CD4-positive, alpha-beta T cell treated with Interleukin-1 beta for 1 hour (primary cell): ENCODE results near the gene CA7.

Experiments
- DNase-seq, 2 donors: peaks; one replicate each; pipeline ENCODE4 v3.0.0-alpha.2; 2020 to 2022

CA7 gene

DNA sequence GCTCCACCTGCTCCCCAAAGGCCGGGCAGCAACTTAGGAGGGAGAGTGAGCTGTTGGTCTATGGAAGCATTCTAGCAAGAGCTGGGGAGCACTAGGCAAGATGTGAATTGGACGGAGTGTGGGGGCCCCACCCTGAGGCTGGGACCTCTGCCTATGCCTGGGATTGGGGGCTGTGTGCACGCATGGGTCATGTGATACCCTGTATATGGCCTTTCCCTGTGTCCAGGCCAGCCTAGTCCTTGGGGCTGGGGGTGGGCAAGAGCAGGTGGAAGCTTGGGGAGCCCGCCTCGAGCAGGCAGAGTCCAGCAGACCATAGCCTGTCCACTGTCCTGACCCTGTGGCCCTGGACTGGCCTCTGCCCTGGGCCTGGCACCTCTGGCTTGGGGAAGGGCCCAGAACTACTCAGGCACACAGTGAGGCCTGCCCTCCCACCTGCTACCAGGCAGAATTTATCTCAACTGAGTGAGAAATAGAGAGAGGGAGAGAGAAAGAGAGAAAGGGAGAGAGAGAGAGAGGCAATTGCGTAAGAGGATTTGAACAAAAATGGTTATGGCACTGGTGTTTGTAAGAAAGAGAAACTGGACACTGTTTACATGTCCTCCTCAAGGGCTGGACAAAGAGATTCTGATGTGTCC, 55.2 kb downstream of the CA7 start:
- no peak for DNase-seq

GRCh38 chr16:66899945-66900710, 55.9 kb downstream of the CA7 start:
- DNase-seq, result no peak

DNA sequence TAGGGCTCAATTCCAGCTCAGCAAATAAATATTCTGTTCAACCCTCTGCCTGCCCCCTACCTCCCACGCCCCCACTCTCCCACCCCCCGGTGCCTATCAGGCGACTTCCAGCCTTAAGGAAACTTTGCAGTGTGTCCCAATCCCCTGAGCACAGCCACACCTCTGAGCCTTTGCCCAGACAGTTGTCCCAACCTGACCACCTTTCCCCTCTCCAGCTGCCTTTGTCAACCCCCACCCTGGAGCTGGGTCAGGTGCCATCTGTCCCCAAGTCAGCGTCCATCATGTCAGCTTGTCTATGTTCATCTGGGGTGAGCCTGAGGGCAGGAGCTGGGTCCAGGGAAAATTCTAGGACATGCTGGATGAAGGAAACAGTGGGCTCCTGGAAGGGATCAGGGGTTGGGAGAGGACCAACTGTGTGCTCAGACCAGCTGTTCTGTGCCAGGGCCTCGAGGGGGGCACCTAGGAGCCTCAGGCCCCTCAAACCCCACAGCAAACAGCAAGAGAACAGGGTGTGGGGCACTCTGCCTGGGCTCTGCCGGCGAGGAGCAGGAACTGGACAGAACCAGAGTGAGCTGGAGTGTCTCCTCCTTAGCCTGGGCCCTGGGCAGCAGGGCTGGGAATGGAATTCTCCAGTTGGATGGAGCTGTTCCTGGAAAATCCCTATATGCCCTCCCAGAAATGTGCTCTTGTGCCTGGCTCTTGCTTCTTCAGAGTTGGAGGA, 56.7 kb downstream of the CA7 start:
- no peak for DNase-seq

DNA sequence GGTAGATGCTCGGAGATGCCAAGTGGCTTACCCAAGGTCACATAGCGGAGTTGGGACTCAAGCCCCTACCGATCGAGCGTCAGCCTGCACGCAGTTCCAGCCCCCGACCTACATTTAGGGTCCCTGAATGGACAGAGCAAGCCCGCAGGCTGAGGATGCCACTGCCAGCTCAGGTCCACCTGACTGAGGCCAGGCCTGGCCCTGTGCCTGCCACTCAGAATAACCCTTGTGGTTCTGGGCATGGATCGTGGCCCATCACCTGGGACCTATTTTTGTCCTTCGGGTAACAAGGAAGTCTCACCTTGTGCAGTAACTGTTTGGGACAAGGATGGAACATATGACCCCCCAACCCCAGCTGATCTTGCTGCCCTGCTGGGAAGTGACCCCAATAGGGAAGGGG, 57.4 kb downstream of the CA7 start:
- DNase-seq, result no peak

DNA sequence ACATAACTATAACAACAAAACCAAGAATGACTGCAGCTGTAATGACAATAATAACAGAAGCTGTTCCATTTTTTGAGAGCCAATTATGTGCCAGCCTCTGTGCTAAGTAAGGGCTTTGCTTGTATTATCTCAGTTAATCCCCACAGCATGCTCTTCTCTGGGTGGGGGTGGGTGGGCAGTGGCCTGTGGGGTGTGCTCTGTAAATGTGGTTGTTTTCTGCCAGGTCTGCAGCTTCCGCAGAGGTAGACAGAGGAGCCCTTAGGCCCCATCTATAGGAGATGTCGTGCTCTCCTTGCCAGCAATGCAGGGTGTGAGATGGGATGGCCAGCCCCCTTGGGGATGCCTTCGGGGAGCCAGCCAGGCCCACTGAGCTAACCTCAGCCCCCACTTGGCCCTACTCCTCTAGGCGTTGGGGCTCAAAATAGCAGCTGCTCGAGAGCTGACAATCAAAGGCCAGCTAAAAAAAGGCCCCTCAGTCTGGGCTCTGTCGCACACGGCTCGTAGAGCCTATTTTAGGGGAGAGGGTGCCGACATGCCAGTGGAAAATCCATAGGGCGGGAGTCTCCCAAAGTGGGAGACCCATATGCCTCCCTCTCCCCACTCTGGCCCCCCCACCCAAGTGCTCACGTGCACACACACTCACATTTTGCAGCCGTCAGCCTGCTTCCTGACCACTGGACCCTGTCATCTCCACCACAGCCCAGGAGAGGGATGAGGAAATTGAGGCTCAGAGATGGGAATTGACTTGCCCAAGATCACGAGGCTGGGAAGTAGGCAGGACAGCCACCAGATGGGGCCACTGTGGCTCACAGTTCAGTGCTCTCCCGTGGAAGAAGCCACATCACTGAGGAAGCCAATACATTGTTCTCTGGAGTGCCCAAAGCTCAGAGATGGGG, 58.7 kb downstream of the CA7 start:
- no peak for DNase-seq
